OCI-LY3 (cell line): ENCODE data around the gene GSC2.
A peak's percentile ranks its signal among the peaks of the same experiment; 100 is the strongest.

Experiments used
- H2AFZ ChIP-seq: fragments of 200-600, 300-600 bp; shearing (Covaris generic); 2 replicates; pipeline ENCODE4 v1.6.0; 2014; ENCODE audit warnings: antibody characterized with exemption, low read depth, low read length
- H3K27ac ChIP-seq: fragments of 200-600, 300-600 bp; sonication (generic); 2 replicates; pipeline ENCODE4 v1.5.1; 2014; ENCODE audit warnings: mild to moderate bottlenecking, low read length, moderate library complexity, mixed read lengths
- H3K27me3 ChIP-seq: fragments of 200-600, 300-600 bp; sonication (generic); 2 replicates; pipeline ENCODE4 v1.6.1; 2014; ENCODE audit warnings: low read depth, low read length, mixed read lengths
- H3K36me3 ChIP-seq: fragments of 200-600, 300-600 bp; sonication (generic); replicated peaks from 2 replicates; pipeline ENCODE3; 2014; ENCODE audit warnings: low read depth, low read length, mixed read lengths
- H3K4me1 ChIP-seq: fragments of 300-600, 200-600 bp; sonication (generic); 2 replicates; pipeline ENCODE4 v1.6.1; 2014; ENCODE audit warnings: low read length, mixed read lengths
- H3K4me2 ChIP-seq: fragments of 200-600, 300-600 bp; sonication (generic); 2 replicates; pipeline ENCODE4 v1.6.1; 2014; ENCODE audit warnings: low read length, mixed read lengths
- H3K4me3 ChIP-seq: fragments of 300-600, 200-600 bp; sonication (generic); 2 replicates; pipeline ENCODE4 v1.5.1; 2014; ENCODE audit warnings: antibody characterized with exemption, mild to moderate bottlenecking, low read length, moderate library complexity
- H3K79me2 ChIP-seq: fragments of 300-600, 200-600 bp; shearing (Covaris generic); 2 replicates; pipeline ENCODE4 v1.6.1; 2014; ENCODE audit warnings: mild to moderate bottlenecking, low read length, mixed read lengths
- H3K9ac ChIP-seq: fragments of 300-600, 200-600 bp; shearing (Covaris generic); 2 replicates; pipeline ENCODE4 v1.6.0; 2014; ENCODE audit warnings: mild to moderate bottlenecking, low read length, moderate library complexity
- H3K9me3 ChIP-seq: fragments of 200-600, 300-600 bp; shearing (Covaris generic); 2 replicates; pipeline ENCODE4 v1.6.1; 2014; ENCODE audit warnings: low read length, mixed read lengths; ENCODE audit not compliant: insufficient read depth
- H4K20me1 ChIP-seq: fragments of 200-600, 300-600 bp; sonication (generic); 2 replicates; pipeline ENCODE4 v1.6.1; 2016; ENCODE audit warnings: low read length, mixed read lengths; ENCODE audit not compliant: insufficient read depth
- EZH2phosphoT487 ChIP-seq: fragments of 200-600 bp; shearing (Covaris generic); IDR thresholded peaks from 2 replicates; pipeline ENCODE4 v1.6.1; 2018; ENCODE audit warnings: antibody characterized with exemption, mixed run types, low read depth
- TF ChIP-seq, protein P1 (sequence below): fragments of 200-600, 300-600 bp; sonication (generic); IDR thresholded peaks from 2 replicates; pipeline ENCODE4 v1.5.1; 2014; ENCODE audit warnings: antibody characterized with exemption, low read length, low read depth

Gene GSC2

DNA sequence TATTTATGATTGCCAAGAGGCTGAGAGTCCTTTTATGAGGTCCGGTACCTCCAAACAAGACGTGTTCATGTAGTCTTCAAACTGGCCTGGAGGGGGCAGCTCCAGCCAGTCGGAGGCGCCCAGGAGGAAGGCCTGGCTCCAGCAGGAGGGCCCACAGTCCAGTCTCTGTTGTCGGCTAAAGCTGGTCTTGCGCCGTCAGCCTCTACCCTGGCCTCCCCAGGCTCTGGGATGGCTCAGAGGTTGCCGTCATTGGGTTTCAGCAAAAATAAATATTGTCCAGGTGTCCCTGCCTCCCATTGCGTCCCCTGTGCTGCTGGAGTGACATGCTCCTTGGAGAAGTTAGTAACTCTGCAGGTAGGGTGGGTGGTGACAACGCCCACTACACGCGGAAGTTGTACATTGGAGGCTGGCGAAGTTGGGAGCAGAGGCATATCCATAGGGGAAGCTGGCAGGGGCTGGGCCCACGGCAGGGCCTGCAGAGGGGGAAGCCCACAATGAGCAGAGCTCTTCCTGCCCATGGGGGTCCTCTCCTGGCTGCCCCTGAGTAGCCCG is 29.5 kb upstream of the GSC2 start:
- H2AFZ ChIP-seq: peak overlapping the region; percentile 94
- peak overlapping the region; percentile 36 for H3K27ac ChIP-seq
- peaks cover 19% of the 10 kb centered on the region for H3K4me1 ChIP-seq
- peaks cover 5% of the 10 kb centered on the region for H3K36me3 ChIP-seq
- H3K9me3 ChIP-seq: no peaks in the 10 kb centered on the region
- peaks cover 5% of the 10 kb centered on the region; the same call in 1 of the 2 replicates for H3K27me3 ChIP-seq
- TF ChIP-seq, protein P1, sequence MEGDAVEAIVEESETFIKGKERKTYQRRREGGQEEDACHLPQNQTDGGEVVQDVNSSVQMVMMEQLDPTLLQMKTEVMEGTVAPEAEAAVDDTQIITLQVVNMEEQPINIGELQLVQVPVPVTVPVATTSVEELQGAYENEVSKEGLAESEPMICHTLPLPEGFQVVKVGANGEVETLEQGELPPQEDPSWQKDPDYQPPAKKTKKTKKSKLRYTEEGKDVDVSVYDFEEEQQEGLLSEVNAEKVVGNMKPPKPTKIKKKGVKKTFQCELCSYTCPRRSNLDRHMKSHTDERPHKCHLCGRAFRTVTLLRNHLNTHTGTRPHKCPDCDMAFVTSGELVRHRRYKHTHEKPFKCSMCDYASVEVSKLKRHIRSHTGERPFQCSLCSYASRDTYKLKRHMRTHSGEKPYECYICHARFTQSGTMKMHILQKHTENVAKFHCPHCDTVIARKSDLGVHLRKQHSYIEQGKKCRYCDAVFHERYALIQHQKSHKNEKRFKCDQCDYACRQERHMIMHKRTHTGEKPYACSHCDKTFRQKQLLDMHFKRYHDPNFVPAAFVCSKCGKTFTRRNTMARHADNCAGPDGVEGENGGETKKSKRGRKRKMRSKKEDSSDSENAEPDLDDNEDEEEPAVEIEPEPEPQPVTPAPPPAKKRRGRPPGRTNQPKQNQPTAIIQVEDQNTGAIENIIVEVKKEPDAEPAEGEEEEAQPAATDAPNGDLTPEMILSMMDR: peak; percentile 89
- no peak for TF ChIP-seq EZH2phosphoT487
- peak overlapping the region; percentile 93 for H3K4me2 ChIP-seq
- peaks cover 27% of the 10 kb centered on the region for H3K79me2 ChIP-seq
- H3K4me3 ChIP-seq: peak overlapping the region; percentile 90
- H4K20me1 ChIP-seq: 0 out of 2 replicates have a peak, but pooled peaks cover 6% of the 10 kb centered on the region
- H3K9ac ChIP-seq: peak overlapping the region; percentile 66

DNA sequence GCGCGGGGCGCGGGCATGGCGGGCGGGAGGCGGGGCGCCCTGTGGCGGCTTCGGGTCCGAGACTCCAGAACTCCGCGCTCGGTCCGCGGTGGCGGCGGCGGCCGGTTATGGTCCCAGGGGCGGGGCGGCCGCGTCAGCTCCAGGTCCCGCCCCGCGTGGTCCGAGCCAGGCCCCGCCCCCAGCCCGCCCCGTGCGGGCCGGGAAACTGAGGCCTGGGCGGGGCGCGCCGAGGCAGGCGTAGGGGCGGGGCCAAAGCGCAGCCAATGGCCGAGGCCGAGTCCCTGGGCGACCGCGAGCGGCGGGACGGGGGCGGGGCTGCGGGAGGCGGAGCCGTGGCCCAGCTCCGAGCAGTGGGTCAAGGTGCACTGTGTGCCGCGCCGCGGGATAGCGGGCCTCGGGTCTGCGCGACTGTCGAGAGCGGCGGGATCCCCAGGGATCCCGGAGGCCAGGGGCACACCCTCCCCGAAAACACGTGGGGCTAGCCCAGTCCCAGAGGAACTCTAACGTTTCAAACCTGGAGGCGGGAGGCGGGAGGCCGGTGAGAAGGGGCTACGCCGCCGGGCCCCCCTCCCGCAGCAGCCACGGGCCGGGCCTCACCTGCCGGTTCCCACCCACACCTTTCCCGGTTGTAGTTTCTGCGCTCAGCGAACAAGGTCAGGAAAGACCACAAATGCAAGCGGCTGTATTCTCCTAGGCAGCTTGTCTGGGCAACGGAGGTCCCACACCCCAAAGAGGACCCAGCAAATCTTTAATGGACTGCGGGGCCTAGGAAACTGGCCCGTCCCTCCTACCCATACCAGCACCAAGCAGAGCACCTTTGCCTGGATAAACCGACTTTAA is 28.8 kb upstream of the GSC2 start, which contains the start of gene SLC25A1:
TSS of gene SLC25A1 (minus strand) at position 80 of the 840 bp plus-strand sequence. CDS start at position 17, 63 bp downstream.
- Histone ChIP-seq H3K4me3 (peak within 1 kb of the TSS; percentile 90), H4K20me1 (0 out of 2 replicates have a peak, but pooled peaks cover 13% of the 10 kb centered on the region), H3K79me2 (peaks cover 34% of the 10 kb centered on the region), H2AFZ (peak within 1 kb of the TSS; percentile 94), H3K27me3 (peaks cover 5% of the 10 kb centered on the region; the same call in 1 of the 2 replicates), H3K9ac (peak within 1 kb of the TSS; percentile 83), H3K27ac (peak within 1 kb of the TSS; percentile 47), H3K4me1 (peaks cover 26% of the 10 kb centered on the region), H3K9me3 (no peaks in the 10 kb centered on the region), H3K4me2 (peak within 1 kb of the TSS; percentile 93), H3K36me3 (peaks cover 5% of the 10 kb centered on the region)
- TF ChIP-seq EZH2phosphoT487: no peak
- TF ChIP-seq, protein P1: no peak

DNA sequence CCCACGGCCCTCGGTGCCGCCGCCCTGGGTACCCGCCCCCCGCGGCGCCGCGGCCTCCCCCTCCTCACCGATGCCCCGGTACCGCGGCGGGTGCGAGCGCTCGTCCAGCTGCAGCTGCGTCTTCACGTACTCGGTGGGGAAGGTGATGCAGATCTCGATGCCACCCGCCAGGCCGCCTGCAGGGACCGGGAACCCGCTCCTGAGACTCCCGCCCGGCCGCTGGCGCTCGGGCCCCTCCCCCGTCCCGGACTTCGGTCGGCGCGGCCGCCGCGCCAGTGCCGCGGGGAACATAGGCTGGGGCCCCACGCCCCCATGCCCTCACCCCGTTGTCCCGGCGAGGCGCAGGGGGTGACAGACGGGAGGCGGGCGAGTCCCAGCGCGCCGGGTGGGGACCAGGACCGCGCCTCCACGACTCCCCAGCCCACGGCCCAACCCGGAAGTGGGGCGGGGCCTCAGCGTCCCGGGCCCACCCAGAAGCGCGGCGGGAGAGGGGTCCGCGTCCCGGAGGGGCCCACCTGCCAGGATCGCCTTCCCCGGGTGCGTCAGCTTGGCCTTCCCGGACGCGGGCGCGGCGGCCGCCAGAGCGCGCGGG is 28.1 kb upstream of the GSC2 start:
- Histone ChIP-seq H3K27me3 (no peaks in the 10 kb centered on the region; the same call in 1 of the 2 replicates), H3K79me2 (peaks cover 41% of the 10 kb centered on the region), H3K4me3 (peak overlapping the region; percentile 90), H3K9me3 (no peaks in the 10 kb centered on the region), H2AFZ (peak overlapping the region; percentile 1; the same call in 1 of the 2 replicates), H3K36me3 (peaks cover 7% of the 10 kb centered on the region), H3K27ac (peak overlapping the region; percentile 47), H4K20me1 (0 out of 2 replicates have a peak, but pooled peaks cover 15% of the 10 kb centered on the region), H3K4me1 (peaks cover 33% of the 10 kb centered on the region), H3K4me2 (peak overlapping the region; percentile 84), H3K9ac (peak overlapping the region; percentile 83)
- TF ChIP-seq, protein P1: no peak
- no peak for TF ChIP-seq EZH2phosphoT487
